Activated naive CD8-positive, alpha-beta T cell treated with anti-CD3 and anti-CD28 coated beads for 36 hours (primary cell): Measurements from ENCODE around the gene CSNK1G1. TPM values are rescaled to one million over a fixed set of nuclear protein-coding genes. Genes with fewer than 3 reads are reported as not detected.

Experiments used
- DNase-seq: peaks from one replicate; pipeline ENCODE4 v3.0.0; 2021
- H3K27ac Mint-ChIP-seq: one replicate; pipeline ENCODE4 v1.8.0; 2022; ENCODE audit warnings: mild to moderate bottlenecking, moderate library complexity, mixed read lengths
- H3K27me3 Mint-ChIP-seq: one replicate; pipeline ENCODE4 v1.8.0; 2022; ENCODE audit warnings: mild to moderate bottlenecking, mixed read lengths
- H3K36me3 Mint-ChIP-seq: one replicate; pipeline ENCODE4 v1.8.0; 2021; ENCODE audit warnings: mild to moderate bottlenecking, mixed read lengths
- H3K4me1 Mint-ChIP-seq: one replicate; pipeline ENCODE4 v1.8.0; 2021; ENCODE audit warnings: mixed read lengths
- H3K4me3 Mint-ChIP-seq: one replicate; pipeline ENCODE4 v1.8.0; 2022; ENCODE audit warnings: mild to moderate bottlenecking, moderate library complexity, mixed read lengths
- H3K9me3 Mint-ChIP-seq: one replicate; pipeline ENCODE4 v1.8.0; 2022; ENCODE audit warnings: mixed read lengths
- total RNA-seq, 2 experiments: library from RNA; stranded (reverse); gene quantifications; one replicate each; pipeline ENCODE4 v1.2.3, GENCODE V29; 2021

CSNK1G1 gene
- total RNA-seq, 2 experiments from 2014 or later, result 17.5 to 19.2 TPM

DNA sequence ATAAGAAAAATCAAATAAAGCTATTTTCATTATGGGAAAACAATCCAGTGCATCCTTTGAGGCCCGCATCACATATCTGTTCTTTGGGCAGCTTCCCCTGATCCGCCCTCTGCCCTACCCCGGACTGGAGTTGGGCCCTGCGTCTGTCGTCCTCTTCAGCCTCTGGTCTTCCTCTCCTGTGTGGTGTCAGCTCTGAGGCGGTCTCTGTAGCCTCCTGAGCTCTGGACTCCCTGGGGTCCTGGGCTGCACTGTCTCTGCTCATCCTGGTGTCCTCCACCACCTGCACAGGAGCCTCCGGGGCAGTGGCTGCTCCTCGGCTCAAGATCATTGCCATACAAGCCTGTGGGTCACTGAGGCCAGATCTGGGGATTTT is 211.8 kb downstream of the CSNK1G1 start:
- no peak overlapping the region for H3K4me3 Mint-ChIP-seq
- H3K9me3 Mint-ChIP-seq, result no peaks in the 10 kb centered on the region
- peaks cover 2% of the 10 kb centered on the region for H3K36me3 Mint-ChIP-seq
- no peak overlapping the region for H3K27ac Mint-ChIP-seq
- no peaks in the 10 kb centered on the region for H3K27me3 Mint-ChIP-seq
- DNase-seq, result no peak
- H3K4me1 Mint-ChIP-seq, result no peaks in the 10 kb centered on the region

DNA sequence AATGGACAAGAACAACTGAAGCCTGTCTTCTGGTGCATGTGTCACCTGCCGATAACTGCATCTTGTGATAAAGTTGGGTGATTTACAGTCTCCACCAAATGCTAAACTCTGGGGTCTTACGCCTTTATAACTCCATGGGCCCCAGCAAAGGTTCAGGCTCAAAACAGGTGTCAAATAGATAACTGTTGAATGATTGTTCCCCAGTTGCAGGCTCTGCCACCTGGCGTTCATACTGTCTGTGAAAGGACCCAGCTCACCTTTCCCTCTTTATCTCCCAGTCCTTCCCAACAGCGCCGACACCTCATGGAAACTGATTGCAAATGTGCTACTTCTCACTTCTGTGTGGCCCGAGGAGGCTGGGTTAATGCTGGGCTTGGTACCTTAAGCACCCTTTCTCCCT is 212.7 kb downstream of the CSNK1G1 start:
- Mint-ChIP-seq H3K4me1 (no peaks in the 10 kb centered on the region), H3K27ac (no peak overlapping the region), H3K36me3 (peaks cover 2% of the 10 kb centered on the region), H3K9me3 (no peaks in the 10 kb centered on the region), H3K27me3 (no peaks in the 10 kb centered on the region), H3K4me3 (no peak overlapping the region)
- no peak for DNase-seq

DNA sequence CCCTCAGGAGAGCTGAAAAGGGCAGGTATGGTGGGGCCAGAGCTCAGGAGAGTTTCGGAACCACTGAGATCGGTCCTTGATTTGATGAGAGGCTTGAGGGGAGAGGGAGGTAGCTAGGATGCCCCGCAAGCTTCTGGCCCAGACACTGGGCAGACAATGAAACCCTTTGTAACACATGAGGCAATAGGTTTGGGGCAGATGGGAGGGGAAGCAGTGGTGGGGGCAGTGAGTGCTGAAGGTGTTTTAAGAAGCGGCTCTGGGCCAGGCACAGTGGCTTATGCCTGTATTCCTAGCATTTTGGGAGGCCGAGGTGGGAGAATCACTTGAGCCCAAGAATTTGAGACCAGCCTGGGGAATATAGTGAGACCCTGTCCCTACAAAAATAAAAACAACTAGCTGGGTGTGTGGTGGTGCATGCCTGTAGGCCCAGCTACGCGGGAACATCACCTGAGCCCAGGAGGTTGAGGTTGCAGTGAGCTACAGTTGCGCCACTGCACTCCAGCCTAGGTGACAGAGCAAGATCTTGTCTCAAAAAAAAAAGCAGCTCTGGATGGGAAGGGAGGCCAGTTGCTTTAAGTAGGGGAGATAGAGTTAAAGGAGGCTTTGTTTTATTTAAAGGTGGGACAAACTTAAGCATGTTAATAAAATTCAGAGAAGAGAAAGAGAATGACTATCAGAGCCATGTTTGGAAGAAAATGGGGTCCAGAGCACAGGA is 214.0 kb downstream of the CSNK1G1 start:
- peaks cover 2% of the 10 kb centered on the region for H3K36me3 Mint-ChIP-seq
- no peak overlapping the region for H3K4me3 Mint-ChIP-seq
- no peaks in the 10 kb centered on the region for H3K9me3 Mint-ChIP-seq
- H3K27ac Mint-ChIP-seq, result peak overlapping the region; percentile 2
- no peaks in the 10 kb centered on the region for H3K4me1 Mint-ChIP-seq
- DNase-seq, result no peak
- H3K27me3 Mint-ChIP-seq, result no peaks in the 10 kb centered on the region

DNA sequence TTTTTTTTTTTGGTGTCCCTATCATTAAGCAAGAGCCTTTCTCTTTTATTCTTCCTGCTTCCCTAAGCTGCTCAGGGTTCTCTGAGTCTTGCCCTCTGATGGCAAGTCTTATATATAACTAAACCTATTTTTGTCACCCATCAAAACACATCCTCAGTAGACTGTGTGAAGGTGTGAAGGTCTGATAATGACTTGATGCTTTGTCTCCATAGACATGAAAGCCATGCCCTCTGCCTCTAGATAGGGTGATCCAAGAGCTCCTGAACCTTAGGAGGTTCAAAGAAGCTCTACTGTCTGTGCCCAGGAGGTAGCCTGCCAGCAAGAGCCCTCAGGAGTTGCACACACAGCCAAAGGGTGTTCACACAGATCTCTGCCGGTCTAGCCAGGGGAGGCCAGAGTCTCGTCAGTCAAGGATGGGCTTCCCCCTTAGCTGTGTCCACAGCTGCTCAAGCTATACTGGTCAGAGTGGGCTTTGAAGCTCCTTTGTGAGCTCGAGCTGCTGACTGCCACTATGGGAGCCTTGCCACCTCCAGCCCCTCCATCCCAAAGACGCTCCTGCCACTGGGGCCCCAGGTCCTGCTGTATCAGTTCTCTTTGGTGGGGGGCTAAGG is 217.5 kb downstream of the CSNK1G1 start:
- no peak for DNase-seq
- no peak overlapping the region for H3K27ac Mint-ChIP-seq
- H3K4me3 Mint-ChIP-seq, result no peak overlapping the region
- H3K4me1 Mint-ChIP-seq, result no peaks in the 10 kb centered on the region
- H3K9me3 Mint-ChIP-seq, result no peaks in the 10 kb centered on the region
- H3K36me3 Mint-ChIP-seq, result peaks cover 8% of the 10 kb centered on the region
- H3K27me3 Mint-ChIP-seq, result no peaks in the 10 kb centered on the region

DNA sequence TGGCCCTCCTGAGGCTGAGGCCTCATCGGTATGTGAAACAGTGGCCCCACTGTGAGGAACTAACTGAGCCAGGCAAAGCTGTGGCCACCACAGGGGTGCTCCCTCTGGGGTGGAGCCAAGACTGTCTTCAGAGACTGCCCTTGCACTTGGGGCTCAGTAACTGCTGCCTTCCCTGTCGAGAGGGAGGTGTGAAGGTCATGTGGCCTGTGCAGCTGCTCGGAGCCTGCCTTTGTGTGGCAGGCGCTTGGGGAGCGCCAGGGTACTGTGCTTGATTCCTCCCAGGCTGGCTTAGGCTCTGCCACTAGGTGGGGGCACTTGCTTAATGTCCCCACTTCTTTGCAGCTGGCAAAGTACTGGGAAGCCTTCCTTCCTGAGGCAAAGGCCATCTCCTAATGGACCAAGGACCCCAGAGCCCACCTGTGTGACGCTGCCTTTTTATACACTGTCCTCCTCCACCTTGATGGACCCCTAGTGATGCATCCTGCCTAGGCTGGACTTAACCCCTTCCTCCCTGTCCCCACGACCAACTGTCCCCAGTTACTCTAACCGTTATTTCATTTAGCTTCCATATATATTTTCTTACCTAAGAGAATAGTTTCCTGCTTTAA is 218.6 kb downstream of the CSNK1G1 start:
- H3K27me3 Mint-ChIP-seq, result no peaks in the 10 kb centered on the region
- no peak overlapping the region for H3K4me3 Mint-ChIP-seq
- no peak for DNase-seq
- peaks cover 12% of the 10 kb centered on the region for H3K36me3 Mint-ChIP-seq
- H3K4me1 Mint-ChIP-seq, result no peaks in the 10 kb centered on the region
- no peak overlapping the region for H3K27ac Mint-ChIP-seq
- H3K9me3 Mint-ChIP-seq, result no peaks in the 10 kb centered on the region

DNA sequence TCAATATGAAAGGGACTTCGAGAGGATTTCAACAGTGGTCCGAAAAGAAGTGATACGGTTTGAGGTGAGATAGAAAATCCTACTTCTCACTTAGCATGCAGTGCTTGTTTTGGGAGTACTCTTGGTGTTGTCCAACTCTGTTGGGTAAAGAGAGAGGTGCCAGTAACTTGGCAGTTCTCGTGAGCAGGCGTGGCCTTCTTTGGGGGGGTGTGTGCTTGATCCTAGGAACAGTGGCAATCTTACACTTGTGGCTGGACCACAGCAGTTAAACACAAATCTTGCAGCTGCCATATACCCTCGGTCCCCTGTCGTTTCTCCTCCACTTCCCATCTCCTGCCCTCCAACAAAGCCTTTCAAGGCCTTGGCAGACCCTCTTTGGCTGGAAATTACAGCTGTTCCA is 219.6 kb downstream of the CSNK1G1 start:
- Mint-ChIP-seq H3K9me3 (no peaks in the 10 kb centered on the region), H3K4me3 (no peak overlapping the region)

DNA sequence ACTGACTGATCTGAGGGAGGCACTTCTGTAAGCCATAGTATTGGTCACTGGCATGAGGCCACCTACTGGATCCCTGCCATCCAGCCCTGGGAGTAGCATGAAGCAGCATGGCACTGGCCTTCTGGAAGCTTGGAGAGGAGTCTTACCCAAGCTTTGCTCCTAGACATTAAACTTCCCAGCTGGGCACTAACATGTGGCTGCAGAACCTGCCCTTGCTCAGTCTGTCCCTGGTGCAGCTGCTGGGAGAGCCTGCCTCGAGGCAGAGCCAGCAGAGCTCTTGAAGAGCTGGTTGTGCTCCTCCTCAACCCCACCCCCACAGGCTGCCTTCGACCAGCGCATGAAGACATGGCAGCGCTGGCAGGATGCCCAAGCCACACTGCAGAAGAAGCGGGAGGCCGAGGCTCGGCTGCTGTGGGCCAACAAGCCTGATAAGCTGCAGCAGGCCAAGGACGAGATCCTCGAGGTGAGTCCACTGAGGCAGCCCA is 221.6 kb downstream of the CSNK1G1 start:
- DNase-seq, result no peak
- Mint-ChIP-seq H3K27ac (no peak overlapping the region), H3K36me3 (peaks cover 12% of the 10 kb centered on the region), H3K4me1 (no peaks in the 10 kb centered on the region), H3K27me3 (no peaks in the 10 kb centered on the region), H3K4me3 (no peak overlapping the region), H3K9me3 (no peaks in the 10 kb centered on the region)

More for the DNA sequence above, 219.6 kb downstream of the CSNK1G1 start:
- Mint-ChIP-seq H3K27me3 (no peaks in the 10 kb centered on the region), H3K4me1 (no peaks in the 10 kb centered on the region), H3K36me3 (peaks cover 15% of the 10 kb centered on the region), H3K27ac (no peak overlapping the region)
- no peak for DNase-seq

DNA sequence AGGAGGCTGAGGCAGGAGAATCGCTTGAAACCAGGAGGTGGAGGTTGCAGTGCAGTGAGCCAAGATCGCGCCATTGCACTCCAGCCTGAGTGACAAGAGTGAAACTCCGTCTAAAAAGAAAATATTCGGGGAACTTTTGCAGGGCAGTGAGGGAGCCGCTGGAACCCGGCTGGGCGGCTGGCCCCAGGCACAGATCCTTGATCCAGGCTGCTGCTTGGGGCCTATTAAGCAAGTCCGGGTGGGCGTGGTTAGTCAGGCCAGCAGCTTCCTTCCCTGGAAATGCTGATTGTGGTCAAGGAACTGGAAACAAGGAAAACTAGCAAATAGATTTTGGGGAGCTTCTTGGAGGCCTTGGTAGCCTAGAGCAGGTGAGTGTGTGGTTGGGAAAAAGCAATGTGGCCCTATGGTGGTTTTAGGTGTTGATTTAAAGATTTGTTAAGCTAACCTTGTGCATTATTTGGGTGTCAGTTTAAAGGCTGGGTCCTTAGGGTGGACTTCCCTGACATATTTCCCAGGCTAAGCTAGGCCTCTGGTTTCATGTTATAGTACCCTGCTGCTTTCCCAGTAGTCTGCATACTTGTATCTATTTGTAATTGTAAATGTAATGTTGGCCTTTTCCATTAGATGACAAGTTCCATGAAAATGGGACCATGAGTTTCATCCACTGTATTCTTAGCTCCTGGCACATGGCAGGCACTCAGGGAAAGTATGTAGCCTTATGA is 222.2 kb downstream of the CSNK1G1 start:
- H3K27ac Mint-ChIP-seq, result no peak overlapping the region
- H3K36me3 Mint-ChIP-seq, result peaks cover 12% of the 10 kb centered on the region
- H3K4me1 Mint-ChIP-seq, result no peaks in the 10 kb centered on the region
- H3K27me3 Mint-ChIP-seq, result no peaks in the 10 kb centered on the region
- no peak for DNase-seq
- H3K4me3 Mint-ChIP-seq, result no peak overlapping the region
- no peaks in the 10 kb centered on the region for H3K9me3 Mint-ChIP-seq

DNA sequence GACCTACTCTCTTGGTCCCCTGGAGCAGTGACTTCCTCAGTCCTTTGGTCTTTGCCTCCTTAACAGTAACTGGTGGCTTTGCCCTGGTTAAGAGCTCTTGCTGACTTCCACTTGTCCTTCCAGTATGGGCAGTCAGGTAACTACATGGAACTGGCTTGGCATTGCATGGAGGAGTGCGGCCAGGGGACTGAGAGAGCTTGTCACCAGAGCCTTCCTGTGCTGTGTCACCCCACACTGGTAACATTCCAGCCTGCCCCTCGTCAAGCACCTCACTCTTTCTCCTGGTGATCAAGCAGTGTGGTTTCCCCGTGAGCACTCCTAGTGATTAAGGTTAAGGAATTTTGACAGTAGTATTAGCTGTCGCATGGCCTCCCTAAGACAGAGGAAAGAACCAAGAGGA is 223.8 kb downstream of the CSNK1G1 start:
- Mint-ChIP-seq H3K36me3 (peaks cover 19% of the 10 kb centered on the region), H3K4me1 (no peaks in the 10 kb centered on the region), H3K9me3 (no peaks in the 10 kb centered on the region), H3K4me3 (no peak overlapping the region), H3K27ac (no peak overlapping the region), H3K27me3 (no peaks in the 10 kb centered on the region)
- no peak for DNase-seq

DNA sequence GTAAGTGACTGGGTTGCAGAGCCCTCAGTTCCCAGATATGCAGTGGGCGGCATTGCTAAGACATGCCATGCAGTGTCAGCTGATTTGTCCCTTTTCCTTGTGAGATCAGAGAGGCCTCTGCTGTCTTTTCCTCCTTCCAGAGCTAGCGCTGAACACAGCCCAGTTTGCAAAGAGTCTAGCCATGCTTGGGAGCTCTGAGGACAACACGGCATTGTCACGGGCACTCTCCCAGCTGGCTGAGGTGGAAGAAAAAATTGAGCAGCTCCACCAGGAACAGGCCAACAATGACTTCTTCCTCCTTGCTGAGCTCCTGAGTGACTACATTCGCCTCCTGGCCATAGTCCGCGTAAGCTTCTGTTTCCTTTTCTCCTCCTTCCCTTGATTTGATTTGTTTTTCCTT is 224.4 kb downstream of the CSNK1G1 start:
- DNase-seq, result no peak
- no peak overlapping the region for H3K27ac Mint-ChIP-seq
- no peaks in the 10 kb centered on the region for H3K4me1 Mint-ChIP-seq

DNA sequence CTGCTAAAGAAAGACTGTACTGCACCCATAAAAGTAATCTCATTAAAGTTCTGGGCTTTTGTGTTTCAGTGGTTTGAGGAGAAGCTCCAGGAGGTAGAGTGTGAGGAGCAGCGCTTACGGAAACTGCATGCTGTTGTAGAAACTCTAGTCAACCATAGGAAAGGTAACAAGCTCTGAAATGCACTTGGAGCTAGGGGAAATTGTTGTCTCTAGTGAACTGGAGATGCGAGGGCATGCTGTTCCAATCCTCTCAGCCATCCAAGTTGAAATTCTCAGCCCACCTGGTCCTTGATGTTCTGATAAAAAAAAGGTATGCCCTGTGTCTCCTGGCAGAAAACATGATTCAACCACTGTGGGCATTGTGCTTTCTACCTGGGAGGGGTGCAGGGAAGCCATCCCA is 225.8 kb downstream of the CSNK1G1 start:
- no peak for DNase-seq
- H3K4me3 Mint-ChIP-seq, result no peak overlapping the region
- no peaks in the 10 kb centered on the region for H3K27me3 Mint-ChIP-seq
- no peak overlapping the region for H3K27ac Mint-ChIP-seq
- H3K9me3 Mint-ChIP-seq, result no peaks in the 10 kb centered on the region
- H3K36me3 Mint-ChIP-seq, result peaks cover 14% of the 10 kb centered on the region
- H3K4me1 Mint-ChIP-seq, result no peaks in the 10 kb centered on the region

More for the DNA sequence above, 224.4 kb downstream of the CSNK1G1 start:
- no peaks in the 10 kb centered on the region for H3K27me3 Mint-ChIP-seq
- H3K4me3 Mint-ChIP-seq, result no peak overlapping the region
- no peaks in the 10 kb centered on the region for H3K9me3 Mint-ChIP-seq
- peaks cover 16% of the 10 kb centered on the region for H3K36me3 Mint-ChIP-seq

DNA sequence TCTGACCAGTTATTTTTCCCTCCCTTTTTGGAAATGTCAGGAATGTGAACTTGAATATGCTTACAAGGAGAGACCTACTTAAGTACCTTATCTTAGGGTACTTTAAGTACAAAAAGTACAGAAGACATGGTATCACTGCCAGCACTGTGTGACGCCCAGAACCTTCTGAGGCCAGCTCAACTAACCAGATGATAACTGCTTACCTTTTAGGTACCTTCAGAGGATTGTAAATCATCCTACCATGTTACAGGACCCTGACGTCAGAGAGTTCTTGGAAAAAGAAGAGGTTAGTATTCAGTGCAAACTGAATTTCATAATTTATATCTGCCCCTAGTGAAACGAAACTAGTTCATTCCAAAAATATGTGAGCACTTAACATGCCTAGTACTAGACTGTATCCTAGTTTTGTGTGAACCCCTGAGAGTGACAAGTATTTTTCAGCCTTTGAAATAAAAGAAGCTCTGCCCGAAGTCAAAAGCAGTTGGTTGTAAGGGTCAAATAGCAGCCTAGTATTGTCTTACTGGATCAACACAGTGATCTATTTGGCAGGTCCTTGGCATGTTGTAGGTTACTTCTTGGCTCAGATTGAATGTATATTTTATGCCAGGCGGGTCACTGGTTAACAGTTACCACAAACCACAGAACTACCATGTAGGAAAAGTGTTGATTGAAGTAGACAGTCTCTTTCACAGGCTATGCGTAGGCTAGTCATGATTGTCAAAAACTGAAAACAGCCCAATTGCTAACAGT is 228.3 kb downstream of the CSNK1G1 start:
- Mint-ChIP-seq H3K9me3 (no peaks in the 10 kb centered on the region), H3K4me3 (no peak overlapping the region), H3K36me3 (peaks cover 12% of the 10 kb centered on the region), H3K4me1 (no peaks in the 10 kb centered on the region), H3K27ac (no peak overlapping the region), H3K27me3 (no peaks in the 10 kb centered on the region)
- no peak for DNase-seq

DNA sequence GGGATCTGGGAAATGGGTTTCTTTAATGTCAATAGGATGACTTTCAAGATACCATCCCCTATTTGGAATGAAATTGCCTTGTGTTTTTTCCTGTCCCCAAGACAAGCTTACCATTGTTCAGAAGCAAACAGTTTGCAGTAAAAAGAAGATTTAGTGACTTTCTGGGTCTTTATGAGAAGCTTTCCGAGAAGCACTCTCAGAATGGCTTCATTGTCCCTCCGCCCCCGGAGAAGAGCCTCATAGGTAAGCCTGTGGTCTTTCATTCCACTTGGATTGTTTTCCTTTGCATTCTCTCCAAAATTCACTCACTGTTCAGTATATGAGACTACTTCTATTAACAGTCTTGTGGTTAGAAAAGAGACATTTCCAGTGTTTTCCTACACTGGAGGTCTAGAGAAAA is 230.0 kb downstream of the CSNK1G1 start:
- H3K4me3 Mint-ChIP-seq, result no peak overlapping the region
- no peaks in the 10 kb centered on the region for H3K4me1 Mint-ChIP-seq
- no peaks in the 10 kb centered on the region for H3K9me3 Mint-ChIP-seq
- no peaks in the 10 kb centered on the region for H3K27me3 Mint-ChIP-seq
- no peak overlapping the region for H3K27ac Mint-ChIP-seq
- no peak for DNase-seq
- H3K36me3 Mint-ChIP-seq, result peaks cover 9% of the 10 kb centered on the region

DNA sequence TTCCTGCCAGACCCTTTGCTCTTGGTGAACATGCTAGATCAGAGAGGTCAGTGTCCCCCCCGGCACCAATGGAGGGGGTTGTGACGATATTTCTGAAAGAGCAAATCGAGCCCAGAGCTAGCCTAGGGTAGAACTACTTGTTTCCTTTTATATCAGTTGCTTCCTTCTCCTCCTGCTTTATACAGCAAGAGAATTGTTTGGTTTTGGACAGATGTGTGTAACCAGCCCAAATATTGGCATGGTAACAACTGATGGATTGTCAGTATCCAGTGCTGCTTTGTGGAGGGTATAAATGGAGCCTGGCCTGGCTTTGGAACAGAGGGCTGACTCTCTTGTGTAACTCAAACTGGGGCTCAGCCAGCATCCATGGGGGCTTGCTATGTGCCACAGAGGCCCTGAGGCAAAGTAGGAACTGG is 233.0 kb downstream of the CSNK1G1 start:
- no peak for DNase-seq
- Mint-ChIP-seq H3K27ac (no peak overlapping the region), H3K4me1 (no peaks in the 10 kb centered on the region), H3K4me3 (no peak overlapping the region), H3K36me3 (peaks cover 21% of the 10 kb centered on the region), H3K27me3 (no peaks in the 10 kb centered on the region), H3K9me3 (no peaks in the 10 kb centered on the region)

DNA sequence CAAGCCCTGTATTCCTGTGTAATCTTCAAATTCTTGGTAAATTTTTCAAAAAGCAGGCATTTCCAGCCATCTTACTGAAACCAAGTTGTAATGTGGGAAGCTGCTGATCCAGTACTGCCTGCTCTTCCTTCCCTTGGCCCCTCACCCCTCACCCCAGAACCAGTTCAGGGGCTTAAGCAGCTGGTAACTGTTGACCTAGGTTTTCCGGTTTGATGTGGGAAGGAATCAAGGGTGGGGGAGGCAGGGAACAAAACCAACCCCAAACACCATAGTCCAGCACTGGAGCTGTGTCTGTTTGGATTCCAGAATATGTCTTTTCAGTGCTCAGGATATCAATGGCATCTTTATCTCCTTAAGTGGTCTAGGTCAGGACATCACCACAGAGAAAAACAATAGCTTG is 233.5 kb downstream of the CSNK1G1 start:
- no peaks in the 10 kb centered on the region for H3K27me3 Mint-ChIP-seq
- peaks cover 20% of the 10 kb centered on the region for H3K36me3 Mint-ChIP-seq
- DNase-seq, result no peak
- H3K4me3 Mint-ChIP-seq, result no peak overlapping the region
- no peak overlapping the region for H3K27ac Mint-ChIP-seq
- no peaks in the 10 kb centered on the region for H3K9me3 Mint-ChIP-seq
- H3K4me1 Mint-ChIP-seq, result no peaks in the 10 kb centered on the region
